NCI-H748 treated with DMSO at 0.1 percent for 48 hours (cell line): ENCODE measurements around the gene GPC6.
"Not testable (repeated sequence)": the region's sequence is repeated elsewhere in the genome, so short reads cannot be mapped to it uniquely, and the experiment has no call there.

Experiments
- DNase-seq: peaks from one replicate; lab custom pipeline; 2025; lab: John Stamatoyannopoulos, UW

GPC6 gene

DNA sequence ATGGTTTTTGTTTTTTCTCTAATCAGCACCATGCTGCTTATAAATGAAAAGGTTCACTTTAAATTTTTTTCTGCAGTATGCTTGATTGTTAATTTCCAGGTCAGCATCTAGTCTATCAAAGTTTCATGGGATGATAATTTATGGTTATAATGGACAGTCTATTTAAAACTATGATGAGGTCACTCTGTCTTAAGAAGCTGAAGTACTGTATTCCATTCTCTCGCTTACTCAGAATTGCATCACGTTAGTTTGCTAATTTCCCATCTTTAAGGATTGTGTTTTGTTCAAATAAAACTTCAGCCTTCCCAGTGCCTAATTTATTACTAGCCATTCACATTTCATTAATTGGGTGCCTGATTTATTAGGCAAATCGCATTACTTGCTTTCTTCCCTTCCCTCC lies 94.3 kb downstream of the GPC6 start:
- no peak for DNase-seq

- DNase-seq = not testable (repeated sequence)
These were observed 97.3 kb downstream of the GPC6 start for GRCh38 chr13:93323880-93324279.

DNA sequence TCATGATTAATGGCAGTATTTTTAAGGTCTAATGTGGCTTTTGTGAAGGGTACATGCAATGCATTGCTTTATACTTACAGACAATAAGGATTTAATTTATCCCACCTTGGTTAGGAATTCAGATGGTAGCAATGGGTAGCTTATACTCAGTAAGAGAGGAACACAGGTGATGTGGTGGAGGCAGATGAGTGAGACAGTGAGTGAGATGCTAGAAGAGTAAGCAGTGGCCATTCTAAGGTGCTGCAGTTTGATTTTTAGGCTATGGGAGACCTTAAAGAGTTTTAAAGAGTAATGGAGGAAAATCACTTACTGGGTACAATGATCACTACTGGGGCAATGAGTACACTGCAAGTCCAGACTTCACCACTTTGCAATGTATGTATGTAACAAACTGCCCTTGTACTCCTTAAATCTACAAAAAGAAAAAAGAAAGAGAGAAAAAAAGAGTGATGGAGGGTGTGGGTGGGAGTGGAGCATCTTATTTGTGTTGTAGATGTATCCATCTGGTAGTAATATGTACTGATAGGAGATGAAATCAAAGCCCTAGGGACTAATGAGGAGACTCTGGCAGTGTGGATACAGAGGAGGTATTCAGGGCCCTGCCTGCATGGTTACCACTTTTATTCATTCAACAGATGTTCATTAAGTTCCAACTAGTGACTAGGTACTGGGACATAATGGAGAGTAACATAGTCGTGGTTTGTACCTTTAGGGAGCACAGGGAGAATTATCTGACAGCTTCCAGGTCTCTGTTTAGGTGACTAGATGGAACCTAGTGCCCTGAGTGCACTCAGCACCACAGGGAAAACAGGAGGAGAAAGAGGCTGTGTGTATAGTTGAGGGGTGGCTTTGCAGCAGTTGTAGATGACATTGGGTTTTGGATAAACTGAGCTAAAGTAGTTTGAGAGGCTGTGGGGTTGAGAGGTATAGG lies 99.0 kb downstream of the GPC6 start:
- DNase-seq = no peak

- DNase-seq = no peak
These were observed 99.7 kb downstream of the GPC6 start for GRCh38 chr13:93326234-93326811.

GRCh38 chr13:93328943-93329342 lies 102.3 kb downstream of the GPC6 start:
- DNase-seq = no peak

DNA sequence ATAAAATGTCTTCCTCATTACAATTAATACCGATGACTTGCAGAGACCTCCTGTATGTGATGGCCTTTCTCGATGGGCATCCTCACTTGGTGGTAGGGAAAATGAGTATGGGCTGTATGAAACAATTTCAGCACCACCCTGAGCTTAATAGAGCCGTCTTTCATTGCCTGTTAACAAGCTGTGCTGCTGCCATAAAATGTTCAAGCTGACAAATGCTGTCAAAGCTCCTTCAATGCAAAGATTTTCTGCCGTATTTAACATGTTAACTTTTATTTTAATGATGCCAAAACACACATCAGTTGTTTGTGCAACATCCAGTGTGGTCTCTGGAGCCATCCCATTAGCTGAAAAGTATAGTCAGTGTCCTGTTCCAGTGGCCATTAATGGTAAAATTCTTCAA lies 110.1 kb downstream of the GPC6 start:
- DNase-seq = no peak

DNA sequence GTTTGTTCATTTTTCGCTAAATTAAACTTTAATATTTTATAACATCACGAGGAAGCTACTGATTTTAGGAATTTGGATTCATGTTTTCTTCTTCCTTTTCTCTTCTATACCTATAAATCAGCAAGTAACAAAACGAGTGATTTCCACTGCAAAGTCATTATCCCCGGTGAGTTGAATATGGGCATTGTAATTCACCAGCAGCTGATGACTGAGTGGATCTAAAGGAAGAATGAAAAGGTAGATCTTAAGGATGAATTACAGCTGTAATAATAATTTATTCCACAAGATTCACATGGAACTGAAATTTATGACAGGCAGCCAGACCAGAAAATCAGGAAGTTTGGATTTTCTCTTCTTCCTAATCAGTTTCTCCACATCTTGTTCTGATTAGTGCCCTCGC lies 111.4 kb downstream of the GPC6 start:
- no peak for DNase-seq

DNA sequence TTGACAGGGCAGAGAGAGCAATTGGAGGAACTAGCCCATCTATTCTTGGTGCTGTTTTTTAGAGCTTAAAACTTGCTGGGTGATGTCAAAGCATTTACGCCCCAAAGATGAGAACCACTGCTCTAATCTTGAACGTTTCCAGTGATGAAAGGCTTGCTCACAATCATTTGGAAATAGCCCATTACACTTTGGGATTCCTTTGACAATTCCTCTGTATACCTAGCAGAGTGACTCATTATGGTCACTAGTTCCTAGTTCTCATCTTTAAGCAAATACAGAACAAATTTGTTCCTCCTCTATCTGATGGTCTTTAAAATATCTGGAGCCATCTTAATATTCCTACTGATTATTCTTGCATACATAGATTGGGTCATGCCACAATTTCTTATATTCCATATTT lies 112.3 kb downstream of the GPC6 start:
- DNase-seq = no peak

- no peak for DNase-seq
These were observed 112.9 kb downstream of the GPC6 start for GRCh38 chr13:93339550-93339949.

DNA sequence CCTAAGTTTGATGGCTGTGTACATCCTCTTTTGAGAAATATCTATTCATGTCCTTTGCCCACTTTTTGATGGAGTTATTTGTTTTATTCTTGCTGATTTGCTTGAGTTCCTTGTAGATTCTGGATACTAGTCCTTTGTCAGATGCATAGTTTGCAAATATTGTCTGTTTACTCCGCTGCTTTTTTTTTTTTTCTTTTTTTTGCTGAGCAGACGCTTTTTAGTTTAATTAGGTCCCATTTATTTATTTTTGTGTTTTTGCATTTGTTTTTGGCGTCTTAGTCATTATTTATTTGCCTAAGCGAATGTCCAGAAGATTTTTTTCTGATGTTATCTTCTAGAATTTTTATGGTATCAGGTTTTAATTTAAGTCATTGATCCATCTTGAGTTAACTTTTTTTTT lies 114.9 kb downstream of the GPC6 start:
- DNase-seq = no peak

DNA sequence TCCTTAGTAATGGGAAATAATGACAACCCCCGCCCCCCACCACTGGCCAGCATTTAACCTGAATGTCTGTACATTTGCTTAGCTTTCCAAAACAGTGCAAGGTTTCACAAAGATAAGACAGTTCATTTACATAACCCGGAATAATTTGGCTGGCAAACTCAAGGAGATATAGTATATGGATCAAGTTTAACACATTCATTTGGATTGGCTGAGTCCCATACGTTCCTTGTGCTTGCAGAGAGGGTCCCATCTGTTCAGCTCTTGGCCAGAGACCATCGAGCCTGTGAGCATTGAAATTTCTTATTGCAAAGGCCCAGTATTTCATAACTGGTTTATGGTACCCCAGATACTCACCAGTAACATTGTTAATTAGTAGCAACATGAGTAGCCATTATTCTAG lies 116.5 kb downstream of the GPC6 start:
- no peak for DNase-seq

- no peak for DNase-seq
These were observed 117.6 kb downstream of the GPC6 start for GRCh38 chr13:93344048-93344705.

GRCh38 chr13:93345024-93345423 lies 118.4 kb downstream of the GPC6 start:
- no peak for DNase-seq

GRCh38 chr13:93345770-93346169 lies 119.2 kb downstream of the GPC6 start:
- DNase-seq = no peak

DNA sequence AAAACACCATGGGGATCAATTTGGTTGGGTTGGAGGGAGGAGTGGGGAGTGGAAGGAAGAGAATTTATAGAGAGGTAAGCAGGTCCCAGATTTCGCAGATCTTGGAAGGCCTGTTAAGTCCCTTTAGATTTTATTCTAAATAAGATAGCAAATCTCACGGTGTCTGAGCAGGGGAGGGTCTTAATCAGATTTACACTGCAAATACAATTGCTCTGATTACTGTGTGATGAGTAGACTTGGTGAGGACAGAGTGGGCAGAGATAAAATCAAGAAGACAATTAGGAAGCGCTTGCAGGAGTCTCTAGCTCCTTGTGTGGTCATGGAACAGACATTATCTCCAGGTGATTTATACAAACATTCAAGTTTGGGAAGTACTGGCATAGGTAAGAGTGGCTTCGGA lies 126.0 kb downstream of the GPC6 start:
- no peak for DNase-seq

DNA sequence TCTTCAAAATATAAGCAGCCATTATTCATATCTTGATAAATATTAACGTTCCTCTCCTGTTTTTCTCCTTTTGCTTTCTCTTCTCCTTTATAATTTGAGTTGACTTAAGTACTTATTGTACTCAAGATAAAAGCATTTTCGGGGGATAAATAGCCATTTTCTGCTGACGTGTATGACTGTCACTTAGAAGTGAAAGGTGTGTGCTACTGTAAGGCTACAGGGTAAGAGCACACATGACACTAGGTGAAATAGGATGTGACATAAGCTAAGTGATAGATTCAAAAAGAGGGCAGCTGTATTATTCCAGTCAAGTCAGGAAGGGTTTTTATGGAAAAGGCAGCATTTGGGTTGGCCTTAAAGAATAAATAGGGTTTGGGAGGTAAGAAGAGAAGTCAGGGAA lies 128.5 kb downstream of the GPC6 start:
- DNase-seq = no peak

- DNase-seq = peak; percentile 56
These were observed 129.9 kb downstream of the GPC6 start for GRCh38 chr13:93356469-93356868.

DNA sequence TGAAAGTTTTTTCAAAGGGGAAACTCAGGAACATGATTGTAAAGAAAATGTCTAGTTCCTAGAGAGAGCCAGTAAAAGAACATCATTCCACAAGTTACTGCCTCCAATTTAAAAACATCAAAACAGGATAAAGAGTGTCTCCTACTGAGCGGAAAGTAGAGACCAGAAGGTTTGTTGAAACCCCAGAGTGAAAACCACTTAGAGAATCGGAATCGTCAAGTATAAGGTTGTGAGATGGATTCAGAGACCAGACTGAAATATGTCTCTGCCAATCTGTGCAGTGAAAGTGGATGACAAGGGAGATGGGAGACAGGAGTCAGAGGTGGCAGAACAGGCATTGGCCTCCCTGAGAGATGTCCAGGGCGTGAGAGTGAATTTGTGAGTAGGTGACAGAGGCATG lies 133.4 kb downstream of the GPC6 start:
- no peak for DNase-seq

DNA sequence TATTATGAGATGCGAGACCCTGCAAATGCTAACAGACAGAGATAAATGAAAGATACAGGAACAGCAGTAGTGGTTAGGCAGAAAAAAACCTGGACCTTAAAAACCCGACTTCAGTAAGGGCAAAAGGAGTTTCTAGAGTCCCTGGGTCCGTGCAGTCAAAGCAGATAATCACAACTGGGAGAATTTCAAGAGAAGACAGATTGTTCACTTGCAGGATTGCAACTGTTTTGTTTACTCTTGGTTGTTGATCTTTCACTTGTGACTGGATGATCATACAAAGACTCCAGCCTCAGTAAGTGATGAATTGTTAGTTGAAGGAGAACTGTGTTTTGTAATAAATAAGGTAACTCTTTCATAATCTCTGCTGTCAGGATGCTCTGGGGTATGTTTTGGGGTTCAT lies 135.1 kb downstream of the GPC6 start:
- peak; percentile 19 for DNase-seq

DNA sequence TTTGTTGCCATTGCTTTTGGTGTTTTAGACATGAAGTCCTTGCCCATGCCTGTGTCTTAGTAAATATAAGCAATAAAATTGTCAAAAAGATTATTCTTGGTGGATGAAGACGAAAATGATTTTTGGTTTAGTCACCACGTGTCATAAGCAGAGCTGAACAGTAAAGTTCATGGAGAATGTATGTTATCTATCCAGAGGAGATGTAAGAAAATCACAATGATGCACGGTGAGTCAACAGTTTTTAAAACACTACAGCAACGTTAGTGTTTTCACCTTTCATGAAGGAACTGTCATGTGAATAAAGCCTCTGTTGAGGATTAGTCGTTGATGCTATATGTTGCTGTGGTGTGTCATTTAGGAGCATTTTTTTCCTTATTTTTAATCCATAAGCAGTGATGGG lies 137.6 kb downstream of the GPC6 start:
- no peak for DNase-seq

- DNase-seq = no peak
These were observed 141.7 kb downstream of the GPC6 start for GRCh38 chr13:93368296-93368695.

GRCh38 chr13:93368718-93369117 lies 142.1 kb downstream of the GPC6 start:
- no peak for DNase-seq

GRCh38 chr13:93372856-93373255 lies 146.2 kb downstream of the GPC6 start:
- DNase-seq = no peak
